ENCODE data around the gene HPSE.

GRCh38 chr4:83272900-83273299 lies 61.7 kb downstream of the HPSE start:
- no peak for TF ChIP-seq CTCF (IDR thresholded peaks at IDR 0.05)
- no peak for TF ChIP-seq POLR2AphosphoS5 (IDR thresholded peaks at IDR 0.05; ENCODE audit: low read depth, low read length)
- TF ChIP-seq PBX3 (IDR thresholded peaks at IDR 0.05), result no peak
- TF ChIP-seq EZH2phosphoT487 (IDR thresholded peaks at IDR 0.05; ENCODE audit: borderline replicate concordance, low read depth), result no peak
- no peak for TF ChIP-seq TAF1 (IDR thresholded peaks at IDR 0.05; ENCODE audit: borderline replicate concordance, low read depth, low read length)
- TF ChIP-seq RAD21 (IDR thresholded peaks at IDR 0.05; ENCODE audit: low read length), result no peak
- TF ChIP-seq REST (IDR thresholded peaks at IDR 0.05; ENCODE audit: low read depth, low read length), result no peak
- TF ChIP-seq GABPA (IDR thresholded peaks at IDR 0.05; ENCODE audit: low read depth), result no peak
- TF ChIP-seq YY1 (IDR thresholded peaks at IDR 0.05; ENCODE audit: low read depth), result no peak
- TF ChIP-seq SMC3 (IDR thresholded peaks at IDR 0.05; ENCODE audit: low read depth, low read length), result no peak
- TF ChIP-seq RFX5 (IDR thresholded peaks at IDR 0.05; ENCODE audit: low read length), result no peak
- TF ChIP-seq TCF12 (IDR thresholded peaks at IDR 0.05), result no peak
